Thymus (tissue), 11 donors: Measurements from ENCODE around the gene WDFY3. TPM values are rescaled to one million over a fixed set of nuclear protein-coding genes. Genes with fewer than 3 reads are reported as not detected.
"Not testable (repeated sequence)": the region's sequence is repeated elsewhere in the genome, so short reads cannot be mapped to it uniquely, and the experiment has no call there.

ENCODE experiments used
- DNase-seq, 9 donors: peaks; one replicate each; pipeline ENCODE4 v3.0.0-alpha.2; 2013; ENCODE audit warnings: low spot score in 9 of 9, low read depth in 6 of 9, missing footprints in 1 of 9
- H3K27ac ChIP-seq, 2 donors: one replicate each; pipeline ENCODE4 v1.5.1; 2013; ENCODE audit warnings: control low read depth in 1 of 2, low read depth in 1 of 2, low read length in 1 of 2, mild to moderate bottlenecking in 1 of 2, moderate library complexity in 1 of 2
- H3K27me3 ChIP-seq, 2 donors: one replicate each; pipeline ENCODE4 v1.5.1; 2013; ENCODE audit warnings: low read length in 1 of 2; ENCODE audit not compliant: control insufficient read depth in 2 of 2, insufficient read depth in 1 of 2
- H3K36me3 ChIP-seq, 2 donors: one replicate each; pipeline ENCODE4 v1.5.1; 2013; ENCODE audit warnings: low read length in 1 of 2, mild to moderate bottlenecking in 1 of 2, moderate library complexity in 1 of 2; ENCODE audit not compliant: control insufficient read depth in 2 of 2, insufficient read depth in 2 of 2
- H3K4me1 ChIP-seq, 2 donors: one replicate each; pipeline ENCODE4 v1.5.1; 2013; ENCODE audit warnings: low read length in 2 of 2; ENCODE audit not compliant: control insufficient read depth in 2 of 2, insufficient read depth in 2 of 2
- H3K4me3 ChIP-seq, 2 donors: one replicate each; pipeline ENCODE4 v1.5.1; 2013; ENCODE audit warnings: low read length in 2 of 2, control low read depth in 1 of 2, mild to moderate bottlenecking in 1 of 2
- H3K9me3 ChIP-seq, 2 donors: one replicate each; pipeline ENCODE4 v1.5.1; 2013; ENCODE audit warnings: low read length in 1 of 2, mild to moderate bottlenecking in 1 of 2; ENCODE audit not compliant: control insufficient read depth in 2 of 2, insufficient read depth in 1 of 2
- WGBS: extraction: QIAGEN DNeasy Blood & Tissue Kit; methylation state at CpG from one replicate; pipeline ENCODE4 v1.1.7; 2013; 5-methylcytosine and 5-hydroxymethylcytosine counted together
- polyA plus RNA-seq: library from polyadenylated mRNA; stranded (reverse); fragments of 200-250 nt; gene quantifications from one replicate; pipeline ENCODE4 v1.2.3, GENCODE V29; 2013
- total RNA-seq: library from RNA; stranded (reverse); fragments of 120-200 nt; gene quantifications from one replicate; pipeline ENCODE4 v1.2.4, GENCODE V29; 2013
- donor health status: healthy.

The WDFY3 gene
- total and polyA plus RNA-seq, 2 donors = 4.8 to 8.3 TPM

DNA sequence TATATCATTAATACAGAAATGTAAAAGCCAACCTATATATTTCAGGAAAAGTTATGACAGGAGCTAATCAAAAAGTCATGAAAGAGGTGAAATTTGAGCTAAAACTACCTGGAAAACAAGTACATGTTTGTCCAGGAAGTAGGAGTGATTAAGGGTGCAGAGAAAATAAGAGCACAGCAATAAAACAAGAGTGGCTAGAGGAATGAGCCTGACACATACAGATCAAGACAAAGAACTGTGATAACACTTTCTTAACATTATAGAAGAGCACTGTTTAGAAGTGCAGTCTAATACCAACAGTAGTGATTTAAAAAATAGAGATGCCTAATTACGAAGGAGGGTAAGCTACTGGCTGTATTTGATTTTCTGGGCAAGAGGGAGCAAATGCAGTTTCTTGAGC lies 125.1 kb downstream of the WDFY3 start:
- Histone ChIP-seq H3K27me3 (no peaks in the 10 kb centered on the region), H3K36me3 (no peaks in the 10 kb centered on the region), H3K4me1 (no peaks in the 10 kb centered on the region), H3K9me3 (no peaks in the 10 kb centered on the region), H3K4me3 (no peak overlapping the region), H3K27ac (no peak overlapping the region)
- no peak for DNase-seq
- WGBS = 96% methylated on average over 1 of the region's 1 CpG

DNA sequence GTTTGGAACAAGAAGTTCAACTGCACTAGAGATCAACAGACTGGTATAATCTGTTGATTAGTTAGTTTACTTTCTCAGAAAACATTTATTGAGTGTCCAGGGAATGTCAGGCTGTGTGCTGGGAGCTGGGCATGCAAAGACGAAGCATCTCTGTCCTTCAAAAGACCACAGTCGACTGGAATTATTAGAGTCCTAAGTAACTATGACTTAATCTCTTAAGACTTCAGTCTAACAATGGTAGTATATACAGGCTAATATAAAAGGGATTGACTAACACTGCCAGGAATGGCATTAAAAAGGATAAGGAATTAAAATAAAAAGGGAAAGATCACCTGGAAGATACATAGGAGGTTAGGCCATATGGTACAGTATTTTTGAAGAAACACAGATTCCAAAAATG lies 128.7 kb downstream of the WDFY3 start:
- no peak overlapping the region for H3K27ac ChIP-seq
- no peaks in the 10 kb centered on the region for H3K36me3 ChIP-seq
- 90% methylated on average over 2 of the region's 2 CpGs for WGBS
- no peak for DNase-seq
- H3K27me3 ChIP-seq = no peaks in the 10 kb centered on the region
- H3K4me3 ChIP-seq = no peak overlapping the region
- no peaks in the 10 kb centered on the region for H3K4me1 ChIP-seq
- no peaks in the 10 kb centered on the region for H3K9me3 ChIP-seq

DNA sequence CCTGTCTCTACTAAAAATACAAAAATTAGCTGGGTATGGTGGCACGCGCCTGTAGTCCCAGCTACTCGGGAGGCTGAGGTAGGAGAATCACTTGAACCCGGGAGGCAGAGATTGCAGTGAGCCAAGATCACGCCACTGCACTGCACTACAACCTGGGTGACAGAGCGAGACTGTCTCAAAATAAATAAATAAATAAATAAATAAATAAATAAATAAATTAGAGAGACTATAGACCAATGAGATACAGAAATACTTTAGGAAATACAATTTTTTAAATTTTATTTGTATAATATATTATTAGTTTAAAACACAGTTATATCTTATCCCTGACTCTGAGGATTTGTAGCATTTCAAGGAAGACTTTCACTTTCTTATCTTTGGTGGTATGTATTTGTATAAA lies 136.9 kb downstream of the WDFY3 start:
- H3K36me3 ChIP-seq, H3K9me3 ChIP-seq, H3K27me3 ChIP-seq, H3K27ac ChIP-seq, H3K4me1 ChIP-seq, DNase-seq, H3K4me3 ChIP-seq: not testable (repeated sequence)
- WGBS = over 99% methylated on average over 6 of the region's 6 CpGs

DNA sequence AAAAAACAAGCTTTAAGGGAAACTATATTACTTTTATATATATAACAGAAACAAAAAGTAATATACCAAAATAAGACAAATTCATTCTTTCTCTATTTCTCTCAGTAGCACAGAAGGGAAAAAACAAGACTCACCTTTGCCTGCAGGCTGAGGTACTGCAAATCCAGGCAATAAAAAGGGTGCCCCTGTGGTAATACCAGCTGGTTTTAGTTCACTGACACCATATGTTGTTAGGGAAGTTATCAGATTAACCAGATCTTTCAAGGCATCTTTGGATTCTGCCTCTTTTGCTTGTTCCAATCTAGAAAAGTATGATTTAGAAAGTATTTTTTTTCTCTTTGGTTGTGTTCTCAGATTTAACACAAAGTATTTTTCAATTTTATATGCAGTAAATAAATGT lies 139.8 kb downstream of the WDFY3 start:
- no peaks in the 10 kb centered on the region for H3K36me3 ChIP-seq
- DNase-seq = no peak

DNA sequence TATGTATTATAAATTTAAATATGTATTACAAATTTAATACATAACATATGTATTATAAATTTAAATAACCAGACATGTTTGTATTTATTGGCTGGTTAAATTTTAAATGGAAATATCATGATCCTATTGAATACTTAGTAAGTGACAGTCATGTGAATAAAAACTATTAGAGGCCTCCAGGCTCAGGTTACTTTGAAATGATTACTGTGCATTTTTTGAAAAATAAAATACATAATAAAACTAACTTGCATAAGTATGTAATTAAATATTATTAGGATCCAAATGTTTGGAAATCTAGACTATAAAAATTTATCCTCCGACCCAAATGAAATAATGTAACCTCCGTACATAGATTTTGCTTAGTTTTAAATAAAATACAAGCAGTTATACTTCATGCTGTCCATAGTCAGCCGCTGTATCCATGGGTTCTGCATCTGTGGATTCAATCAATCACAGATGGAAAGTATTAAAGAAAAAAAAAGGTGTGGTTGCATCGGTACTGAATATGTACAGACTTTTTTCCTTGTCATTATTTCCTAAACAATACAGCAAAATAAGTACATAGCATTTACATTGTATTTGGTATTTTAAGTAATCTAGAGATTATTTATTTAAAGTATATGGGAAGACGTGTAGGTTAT lies 140.7 kb downstream of the WDFY3 start:
- 98% methylated on average over 5 of the region's 5 CpGs for WGBS
- Histone ChIP-seq H3K4me1 (no peaks in the 10 kb centered on the region), H3K4me3 (no peak overlapping the region), H3K27me3 (no peaks in the 10 kb centered on the region), H3K27ac (no peak overlapping the region), H3K9me3 (no peaks in the 10 kb centered on the region), H3K36me3 (no peaks in the 10 kb centered on the region)
- no peak for DNase-seq

More for the DNA sequence above, 139.8 kb downstream of the WDFY3 start:
- Histone ChIP-seq H3K4me3 (no peak overlapping the region), H3K27me3 (no peaks in the 10 kb centered on the region), H3K27ac (no peak overlapping the region), H3K4me1 (no peaks in the 10 kb centered on the region), H3K9me3 (no peaks in the 10 kb centered on the region)

DNA sequence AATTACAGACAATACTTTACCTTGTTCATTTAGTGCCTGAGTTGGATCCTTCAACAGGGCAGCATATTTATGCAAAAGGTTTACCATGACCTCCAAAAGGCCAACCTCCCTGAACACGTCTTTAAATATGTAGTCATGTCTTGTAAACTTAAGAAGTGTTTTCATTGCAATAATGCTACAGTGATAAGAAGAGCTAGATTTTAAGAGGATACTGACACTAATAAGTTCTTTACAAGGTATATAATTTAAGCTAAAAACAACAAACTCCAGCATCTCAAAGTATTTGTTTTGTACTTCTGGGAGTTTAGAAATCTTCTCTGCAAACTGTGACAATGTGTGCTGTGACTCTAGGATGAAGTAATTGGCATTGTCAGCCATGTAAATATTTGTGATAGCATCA lies 145.4 kb downstream of the WDFY3 start:
- Histone ChIP-seq H3K9me3 (no peaks in the 10 kb centered on the region), H3K4me3 (no peak overlapping the region), H3K27ac (no peak overlapping the region), H3K27me3 (no peaks in the 10 kb centered on the region), H3K4me1 (no peaks in the 10 kb centered on the region), H3K36me3 (no peaks in the 10 kb centered on the region)
- 96% methylated on average over 1 of the region's 1 CpG for WGBS
- DNase-seq = no peak

DNA sequence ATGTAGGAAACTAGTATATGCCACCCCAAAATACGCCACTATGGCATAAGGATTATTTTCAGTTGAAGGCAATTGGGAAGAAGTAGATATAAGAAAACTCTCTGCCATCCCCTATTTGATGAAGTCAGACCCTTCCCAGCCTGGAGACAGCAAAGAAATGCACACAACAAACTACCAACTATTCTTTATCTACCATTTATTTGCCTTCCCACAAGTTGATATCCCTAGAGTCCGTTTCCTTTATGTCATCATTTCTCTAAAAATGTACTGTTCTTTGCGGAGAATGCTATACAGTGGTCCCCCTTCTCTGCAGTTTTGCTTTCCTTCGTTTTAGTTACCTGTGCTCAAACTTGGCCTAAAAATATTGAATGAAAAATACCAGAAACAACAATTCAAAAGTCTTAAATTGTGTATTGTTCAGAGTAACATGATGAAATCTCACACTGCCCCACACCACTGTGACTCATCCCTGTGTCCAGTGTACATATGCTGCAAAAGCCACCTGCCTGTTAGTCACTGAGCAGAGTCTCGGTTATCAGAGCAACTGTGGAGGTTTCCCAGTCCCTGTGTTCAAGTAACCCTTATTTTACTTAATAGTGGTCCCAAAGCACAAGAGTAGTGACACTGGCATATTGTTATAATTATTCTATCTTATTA lies 152.3 kb downstream of the WDFY3 start:
- no peaks in the 10 kb centered on the region for H3K4me1 ChIP-seq
- WGBS = 95% methylated on average over 5 of the region's 5 CpGs
- no peaks in the 10 kb centered on the region for H3K27me3 ChIP-seq
- DNase-seq = no peak
- H3K36me3 ChIP-seq = no peaks in the 10 kb centered on the region
- no peak overlapping the region for H3K27ac ChIP-seq
- no peak overlapping the region for H3K4me3 ChIP-seq
- no peaks in the 10 kb centered on the region for H3K9me3 ChIP-seq

DNA sequence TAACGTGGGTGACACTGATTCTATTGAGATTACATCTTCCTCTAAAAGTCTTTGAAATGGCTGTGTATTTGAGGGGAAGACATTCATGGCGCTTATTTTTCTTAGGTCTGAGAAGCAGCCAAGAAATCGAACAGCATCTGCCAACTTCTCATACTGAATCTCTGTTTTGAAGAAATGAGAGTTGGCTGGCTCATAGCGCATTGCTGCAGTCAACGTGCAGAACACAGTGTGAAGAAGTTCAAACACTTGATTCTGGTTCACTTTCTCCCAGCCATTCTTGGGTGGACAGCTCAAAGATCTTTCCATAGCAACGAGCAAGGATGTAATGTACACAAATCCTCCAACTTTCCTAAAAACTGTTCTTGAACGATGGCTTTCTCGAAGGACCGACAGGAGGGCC lies 156.5 kb downstream of the WDFY3 start:
- 96% methylated on average over 9 of the region's 9 CpGs for WGBS
- Histone ChIP-seq H3K27ac (no peak overlapping the region), H3K4me3 (no peak overlapping the region), H3K4me1 (no peaks in the 10 kb centered on the region), H3K36me3 (no peaks in the 10 kb centered on the region), H3K9me3 (no peaks in the 10 kb centered on the region), H3K27me3 (no peaks in the 10 kb centered on the region)
- no peak for DNase-seq

DNA sequence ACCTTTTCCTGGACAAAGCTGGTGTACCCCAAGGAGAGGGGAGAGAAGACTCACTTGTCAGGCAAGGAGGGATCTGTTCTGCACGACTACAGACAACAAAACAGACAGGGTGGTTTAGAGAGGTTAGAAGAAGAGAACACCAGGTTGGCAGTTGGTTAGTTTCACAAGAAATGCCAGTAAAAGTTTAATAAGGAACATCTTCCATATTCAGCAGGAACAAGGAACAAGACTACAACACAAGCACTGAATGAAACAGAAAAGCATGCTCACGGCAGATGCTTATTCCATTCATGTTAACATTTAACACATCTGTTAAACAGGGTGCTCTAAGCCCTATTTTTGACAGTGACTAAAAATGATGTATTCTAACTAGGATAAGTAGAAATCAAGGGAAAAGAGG lies 158.2 kb downstream of the WDFY3 start:
- no peaks in the 10 kb centered on the region for H3K4me1 ChIP-seq
- H3K36me3 ChIP-seq = no peaks in the 10 kb centered on the region
- no peaks in the 10 kb centered on the region for H3K27me3 ChIP-seq
- no peak overlapping the region for H3K27ac ChIP-seq
- no peak for DNase-seq
- WGBS = 96% methylated on average over 2 of the region's 2 CpGs
- no peak overlapping the region for H3K4me3 ChIP-seq
- H3K9me3 ChIP-seq = no peaks in the 10 kb centered on the region
